GM19193 (cell line): Measurements from ENCODE around the gene KAT6B.

Source experiments
- POLR2A ChIP-seq: IDR thresholded peaks from 4 replicates; pipeline ENCODE4 v1.6.1; 2011; ENCODE audit not compliant: insufficient read depth, insufficient read length; ENCODE audit errors: extremely low read depth

Gene KAT6B

DNA sequence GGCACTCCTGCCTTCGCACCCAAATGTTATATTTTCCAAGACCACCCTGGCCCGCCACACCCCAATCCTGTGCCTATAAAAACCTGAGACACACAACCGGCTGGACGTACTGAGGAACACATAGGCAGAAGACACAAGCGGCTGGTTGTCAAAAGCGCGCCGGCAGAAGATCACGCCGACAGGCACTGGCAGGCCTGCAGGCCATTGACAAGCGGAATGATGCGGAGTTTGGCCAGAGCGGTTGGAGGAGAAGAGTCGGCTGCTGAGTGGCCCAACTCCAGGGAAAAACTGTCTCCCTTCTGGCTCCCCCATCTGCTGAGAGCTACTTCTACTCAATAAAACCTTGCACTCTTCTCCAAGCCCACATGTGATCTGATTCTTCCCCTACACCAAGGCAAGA is 245.4 kb downstream of the KAT6B start:
- TF ChIP-seq POLR2A = no peak

DNA sequence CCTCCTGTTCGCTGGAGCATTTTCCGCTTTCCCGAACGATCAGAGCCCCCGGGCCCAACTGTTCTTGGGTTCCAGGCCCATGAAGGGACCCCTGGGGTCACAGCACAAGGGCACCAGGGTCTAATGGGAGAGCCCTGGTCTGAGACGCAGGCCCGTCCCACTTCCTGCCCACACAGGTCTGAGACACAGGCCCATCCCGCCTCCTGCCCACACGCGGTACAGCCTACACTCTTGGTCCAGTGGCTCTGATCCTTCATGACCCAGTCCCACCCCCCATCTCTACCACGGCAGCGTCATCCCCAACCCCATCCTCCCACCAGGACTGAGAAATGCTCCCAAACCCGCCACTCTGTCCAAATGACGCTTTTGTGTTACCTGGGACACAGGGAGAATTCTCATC is 246.3 kb downstream of the KAT6B start:
- no peak for TF ChIP-seq POLR2A

DNA sequence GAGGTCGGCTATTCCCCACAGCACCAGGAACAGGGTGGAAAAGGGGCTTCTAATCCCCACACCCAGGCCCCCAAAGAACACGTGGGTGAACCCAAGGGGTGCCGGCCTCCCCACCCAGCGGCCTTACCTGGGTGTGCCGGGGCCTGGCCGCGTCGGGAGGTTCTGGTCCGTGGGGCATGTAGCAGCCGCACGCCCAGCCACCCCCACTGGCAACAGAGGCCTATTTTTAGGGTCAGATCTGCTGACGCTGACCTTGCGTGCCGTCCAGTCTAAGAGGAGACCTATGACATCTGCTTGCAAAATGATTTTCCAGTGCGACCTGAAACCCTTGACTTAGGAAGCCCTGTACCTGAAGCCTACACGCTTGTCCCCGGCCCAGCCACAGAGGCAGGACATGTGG is 247.0 kb downstream of the KAT6B start:
- no peak for TF ChIP-seq POLR2A

DNA sequence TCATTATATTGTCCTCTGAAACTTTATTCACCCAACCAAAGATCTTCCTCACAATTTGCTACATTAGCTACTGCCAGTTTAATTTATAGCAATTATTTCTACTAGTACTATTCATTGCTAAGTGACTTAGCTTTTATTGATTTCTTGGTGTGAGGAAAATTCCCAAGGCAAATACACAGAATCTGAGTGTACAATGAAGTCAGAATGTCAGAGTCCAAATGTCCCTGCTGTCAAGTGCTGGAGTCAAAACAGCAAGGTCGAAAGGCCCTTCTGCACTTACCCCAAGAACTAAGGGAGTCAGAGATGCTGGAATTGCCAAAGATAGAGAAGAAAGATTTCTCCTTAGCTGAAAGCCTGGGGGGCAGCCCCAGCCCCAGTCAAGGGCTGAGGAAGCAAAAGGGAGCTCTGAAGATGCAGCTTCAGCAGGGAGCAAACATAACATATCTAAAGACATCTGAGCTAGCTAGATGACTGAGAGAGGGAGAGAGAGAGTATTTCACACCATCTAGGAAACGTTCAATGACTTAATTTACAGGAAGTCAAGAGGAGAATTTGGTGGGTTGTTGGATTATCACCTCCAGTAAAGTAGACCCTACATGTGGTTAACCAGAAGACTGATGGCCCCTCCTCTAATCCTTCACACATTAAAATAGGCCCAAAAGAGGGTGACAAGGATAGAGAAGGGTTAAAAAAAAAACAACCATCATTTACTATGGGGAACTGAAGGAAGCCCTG is 248.5 kb downstream of the KAT6B start:
- TF ChIP-seq POLR2A = no peak

DNA sequence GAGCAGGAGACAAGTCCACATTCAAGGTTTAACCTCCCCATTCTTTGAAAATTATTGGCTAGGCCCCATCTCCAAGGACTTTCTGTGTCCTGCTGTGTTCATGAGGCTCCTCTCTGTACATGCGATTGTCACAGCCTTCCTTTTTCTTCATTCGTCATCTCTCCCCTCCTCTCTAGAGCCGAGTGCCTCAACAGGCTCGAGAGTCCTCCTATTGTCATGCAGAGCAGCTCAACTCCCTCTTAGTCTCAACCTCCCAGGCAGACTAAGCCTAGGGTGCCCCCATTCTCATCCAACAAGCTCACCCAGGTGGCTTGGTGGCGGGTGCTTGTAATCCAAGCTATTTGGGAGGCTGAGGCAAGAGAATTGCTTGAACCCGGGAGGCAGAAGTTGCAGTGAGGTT is 249.9 kb downstream of the KAT6B start:
- no peak for TF ChIP-seq POLR2A

DNA sequence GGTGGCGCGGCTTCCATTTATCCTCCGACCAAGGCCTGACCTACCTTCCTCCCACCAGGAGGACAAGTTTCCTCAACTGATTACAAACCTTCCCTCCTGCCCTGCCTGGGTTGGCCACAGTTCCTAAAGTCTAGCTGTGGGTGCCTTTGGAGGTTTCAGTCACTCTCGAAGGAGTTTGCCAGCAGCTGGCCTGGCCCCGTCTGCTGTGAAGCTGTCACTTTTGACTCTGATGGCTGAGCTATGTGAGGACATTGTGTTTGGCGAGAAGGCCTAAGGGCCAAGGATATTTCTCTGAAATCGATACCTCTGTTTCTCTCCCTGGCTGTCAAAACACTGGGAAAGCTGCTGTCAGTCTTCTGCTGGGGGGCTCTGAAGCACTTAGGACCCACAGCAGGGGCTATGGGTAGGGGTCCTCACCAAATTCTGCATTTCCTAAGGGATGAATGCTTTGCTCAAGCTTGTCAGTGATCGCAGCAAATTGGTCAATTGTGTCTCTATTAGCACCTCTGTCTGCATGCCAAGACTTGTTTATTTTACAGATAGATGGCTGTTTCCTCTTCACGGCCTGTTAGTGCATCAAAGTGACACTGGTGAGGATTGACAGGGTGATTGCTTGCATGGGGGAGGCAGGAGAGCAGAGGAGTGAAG is 253.2 kb downstream of the KAT6B start:
- no peak for TF ChIP-seq POLR2A

DNA sequence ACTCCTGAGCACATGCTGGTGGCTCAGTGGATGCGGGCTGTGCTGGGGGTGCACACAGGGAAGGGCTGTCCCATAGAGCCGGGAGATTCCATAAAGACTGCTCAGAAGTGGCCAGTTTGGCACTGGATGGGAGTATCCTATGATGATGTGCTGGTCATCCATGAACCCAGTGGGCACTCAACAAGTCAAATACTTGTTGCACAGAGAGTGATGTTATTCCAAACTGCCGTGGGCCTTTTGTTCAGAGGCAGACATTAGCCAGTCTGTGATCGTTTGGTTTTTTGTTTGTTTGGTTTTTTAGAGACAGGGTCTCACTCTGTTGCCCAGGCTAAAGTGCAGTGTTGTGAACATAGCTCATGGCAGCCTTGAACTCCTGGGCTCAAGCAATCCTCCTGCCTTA is 254.2 kb downstream of the KAT6B start:
- TF ChIP-seq POLR2A = no peak

DNA sequence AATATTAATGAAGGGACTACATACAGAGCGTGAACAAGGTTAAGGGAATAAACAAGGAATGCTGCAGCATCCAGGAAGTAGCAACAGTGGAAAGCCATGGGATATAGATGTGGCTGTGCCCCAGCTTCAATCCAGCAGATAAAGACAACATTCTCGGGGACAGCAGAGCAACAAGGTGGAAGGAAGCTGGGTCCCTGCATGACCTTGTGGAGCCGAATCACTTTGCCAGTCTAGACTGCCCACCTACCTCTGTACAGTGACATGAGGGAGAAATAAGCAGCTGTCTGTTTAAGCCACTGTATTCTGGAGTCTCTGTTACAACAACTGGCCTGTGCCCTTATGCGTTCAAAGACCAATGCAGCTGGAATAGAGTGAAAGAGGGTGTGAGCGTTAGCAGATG is 255.0 kb downstream of the KAT6B start:
- no peak for TF ChIP-seq POLR2A
